HTERT RPE-1 (cell line): ENCODE results near the gene TBCD.

Source experiments
- in situ Hi-C: fragments of 300-500 bp; cut with MboI; formaldehyde crosslinking; loops from 4 replicates; pipeline ENCODE4 v1.14.3; 2020; ENCODE audit warnings: low sequenced_read_pairs

TBCD gene

GRCh38 chr17:82849076-82849945 is 97.4 kb downstream of the TBCD start:
- in situ Hi-C loops: no loop called here

DNA sequence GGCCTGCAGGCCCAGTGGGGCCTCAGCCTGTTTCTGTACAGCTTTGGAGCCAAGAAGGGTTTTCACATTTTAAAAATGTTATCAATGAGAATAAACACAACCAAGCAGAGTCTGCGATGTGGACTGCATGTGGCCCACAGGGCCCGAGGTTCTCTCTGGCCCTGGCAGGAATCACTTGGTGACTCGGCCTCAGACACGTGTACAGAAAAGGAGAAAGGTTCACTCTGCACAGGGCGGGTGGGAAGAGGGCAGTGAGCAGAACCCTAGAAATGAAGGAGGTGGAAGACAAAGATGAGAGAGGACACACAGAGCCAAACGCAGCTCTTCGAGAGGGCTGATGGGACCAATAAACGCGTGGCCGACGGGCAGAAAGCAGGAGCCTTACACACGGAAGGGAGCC is 99.5 kb downstream of the TBCD start:
- in situ Hi-C loops: no loop called here

GRCh38 chr17:82854226-82854625 is 102.4 kb downstream of the TBCD start:
- in situ Hi-C loops: no loop called here

DNA sequence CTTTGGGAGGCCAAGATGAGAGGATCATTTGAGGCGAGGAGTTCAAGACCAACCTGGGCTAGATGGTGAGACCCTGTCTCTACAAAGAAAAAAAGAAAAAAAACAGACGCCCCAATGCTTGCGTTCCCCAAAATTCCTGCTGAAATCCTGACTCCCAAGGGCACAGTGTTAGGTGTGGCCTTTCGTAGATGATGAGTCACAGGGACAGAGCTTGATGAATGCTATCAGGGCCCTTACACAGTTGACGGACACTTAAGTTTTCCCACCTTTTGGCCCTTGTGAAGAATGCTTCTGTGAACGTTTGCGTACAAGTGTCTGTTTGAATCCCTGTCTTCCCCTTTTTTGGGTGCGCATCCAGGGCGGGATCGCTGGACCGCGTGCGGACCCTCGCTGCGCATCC is 104.5 kb downstream of the TBCD start:
- in situ Hi-C loops: no loop called here

- in situ Hi-C loops: no loop called here
These were observed 106.7 kb downstream of the TBCD start for GRCh38 chr17:82858376-82859126.

- in situ Hi-C loops: no loop called here
These were observed 107.9 kb downstream of the TBCD start for GRCh38 chr17:82859431-82860403.

DNA sequence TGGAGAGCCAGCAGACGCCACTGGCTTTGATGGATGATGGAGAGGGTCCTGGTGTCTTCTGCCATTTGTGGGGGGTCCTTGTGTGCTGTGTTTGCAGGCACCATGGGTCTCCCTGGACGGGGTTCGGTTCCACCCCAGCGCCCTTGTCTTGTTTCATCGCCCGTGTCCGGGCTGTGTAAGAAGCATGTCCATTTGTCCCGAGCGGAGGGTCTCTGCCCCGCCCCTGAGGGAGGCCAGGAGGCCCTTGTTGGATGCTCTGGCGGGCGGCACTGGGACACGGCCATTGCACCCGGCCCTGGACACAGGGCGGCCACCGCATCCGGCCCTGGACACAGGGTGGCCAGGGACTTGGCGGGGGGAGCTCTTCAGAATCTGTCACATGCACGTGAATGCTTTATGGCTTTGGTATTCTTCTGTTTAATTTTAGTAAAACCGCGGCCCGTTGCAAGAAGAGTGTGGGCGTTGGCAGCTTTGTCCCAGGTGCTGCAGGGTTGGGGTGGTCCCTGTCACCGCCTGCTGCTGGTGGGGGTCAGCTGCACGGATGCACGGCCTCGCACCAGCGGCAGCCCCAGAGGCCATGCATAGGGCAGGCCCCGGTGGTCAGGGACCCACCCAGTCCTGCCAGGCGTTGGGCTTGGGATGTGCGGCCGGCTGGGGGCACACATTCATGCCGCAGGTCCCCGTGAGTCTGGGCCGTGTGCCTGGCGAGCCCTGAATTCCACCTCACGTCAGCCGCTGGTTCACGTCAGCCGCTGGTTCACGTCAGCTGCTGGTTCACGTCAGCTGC is 108.9 kb downstream of the TBCD start:
- in situ Hi-C loops: no loop called here

- in situ Hi-C loops: no loop called here
These were observed 109.5 kb downstream of the TBCD start for GRCh38 chr17:82861393-82861775.

- in situ Hi-C loops: no loop called here
These were observed 110.3 kb downstream of the TBCD start for GRCh38 chr17:82862191-82862590.

DNA sequence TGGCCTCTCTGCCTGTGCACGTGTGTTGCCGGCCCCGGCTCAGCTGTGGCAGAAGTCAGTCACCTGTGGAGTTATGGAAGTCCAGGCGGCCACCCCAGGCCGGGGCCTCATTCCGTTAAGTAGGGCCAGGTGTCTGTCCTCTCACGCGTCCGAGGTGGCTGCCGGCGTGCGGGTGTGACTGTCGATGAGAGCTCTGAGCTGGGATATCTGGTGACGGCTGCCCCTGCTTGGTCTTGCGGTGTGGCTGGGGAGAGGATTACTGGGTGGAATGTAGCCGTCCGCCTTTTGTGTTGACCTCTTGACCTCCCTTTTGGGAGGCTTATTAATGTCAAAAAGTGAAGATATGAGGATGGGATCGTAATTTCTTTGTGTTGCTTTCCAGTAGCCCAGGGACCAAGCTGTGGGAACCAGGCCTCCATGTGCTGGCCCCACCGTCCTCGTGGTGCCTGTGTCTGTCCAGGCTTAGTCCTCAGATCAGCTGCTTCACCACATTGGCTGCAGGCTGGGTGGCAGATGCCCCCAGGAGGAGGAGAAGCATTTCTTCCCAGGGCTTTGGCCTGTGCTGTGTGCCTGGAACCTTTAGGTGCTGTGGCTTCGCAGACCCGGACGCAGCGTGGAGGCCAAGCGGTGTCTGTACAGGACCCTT is 111.0 kb downstream of the TBCD start:
- in situ Hi-C loops: no loop called here

- in situ Hi-C loops: no loop called here
These were observed 111.6 kb downstream of the TBCD start for GRCh38 chr17:82863383-82863940.

- in situ Hi-C loops: no loop called here
These were observed 112.3 kb downstream of the TBCD start for GRCh38 chr17:82863941-82864712.

GRCh38 chr17:82864713-82865248 is 112.9 kb downstream of the TBCD start:
- in situ Hi-C loops: no loop called here

DNA sequence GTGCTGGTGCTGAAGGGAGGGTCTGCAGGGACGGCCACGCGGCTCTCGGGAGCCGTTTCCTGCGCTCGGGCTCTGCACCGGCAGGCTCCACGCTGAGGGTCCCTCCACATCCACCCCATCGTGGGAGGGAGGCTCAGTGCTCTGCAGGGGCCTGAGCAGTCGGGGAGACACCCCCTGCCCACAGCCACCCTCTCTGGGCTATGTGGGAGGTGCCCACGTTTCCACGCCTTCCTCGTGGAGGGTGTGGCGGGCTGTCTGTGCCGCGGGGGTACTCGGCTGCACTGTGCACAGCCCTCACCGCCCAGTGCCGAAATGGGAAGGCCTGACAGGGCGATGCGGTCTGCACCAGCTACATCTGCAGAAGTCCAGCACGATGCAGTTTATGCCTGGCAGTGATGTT is 113.4 kb downstream of the TBCD start:
- in situ Hi-C loops: no loop called here

GRCh38 chr17:82865774-82866395 is 114.0 kb downstream of the TBCD start:
- in situ Hi-C loops: no loop called here

GRCh38 chr17:82866590-82867191 is 114.8 kb downstream of the TBCD start:
- in situ Hi-C loops: no loop called here

DNA sequence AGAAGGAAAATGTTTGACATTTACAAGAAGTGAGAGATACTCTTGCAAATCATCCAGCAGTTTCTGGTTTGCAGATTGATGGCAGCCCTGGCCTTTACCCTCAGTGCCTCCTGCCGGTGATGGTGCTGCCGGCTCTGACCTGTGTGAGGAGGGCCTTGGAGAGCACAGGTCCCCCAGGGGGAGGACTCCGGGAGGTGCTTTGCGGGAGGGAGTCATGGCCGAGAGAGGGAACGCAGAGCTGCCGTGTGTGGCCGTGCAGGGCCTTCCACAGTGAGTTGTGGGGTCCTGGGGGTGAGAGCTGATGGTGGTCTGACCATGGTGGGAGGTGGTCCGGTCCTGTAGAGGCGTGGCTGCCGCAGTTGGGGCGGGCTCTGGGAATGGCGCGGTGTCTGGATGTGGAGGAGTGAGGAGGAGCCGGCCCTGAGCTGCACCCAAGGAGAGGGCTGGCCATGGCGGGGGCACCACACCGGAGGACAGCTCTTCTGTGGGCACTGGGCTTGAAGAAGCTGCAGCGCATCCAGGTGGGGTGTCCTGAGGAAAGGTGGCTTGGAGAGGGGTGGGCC is 116.0 kb downstream of the TBCD start:
- in situ Hi-C loops: no loop called here
